Upper lobe of left lung (tissue), 6 donors: ENCODE results near the gene LIPT1. TPM values are rescaled to one million over a fixed set of nuclear protein-coding genes. Genes with fewer than 3 reads are reported as not detected.

ENCODE experiments used
- ATAC-seq, 2 donors: fragments of 200-7000 bp; cut with Tn5 transposase; one replicate each; pipeline ENCODE4 v1.9.1; 2022; ENCODE audit warnings: mild to moderate bottlenecking in 2 of 2, moderate library complexity in 2 of 2; ENCODE audit not compliant: low FRiP score in 2 of 2
- DNase-seq, 2 donors: peaks; one replicate each; pipeline ENCODE4 v3.0.0-alpha.2; 2019 to 2020
- H3K27ac ChIP-seq, 4 donors: fragments of 200-600 bp; sonication (generic); one replicate each; pipeline ENCODE4 v1.5.1; 2016 to 2019
- H3K27me3 ChIP-seq, 4 donors: fragments of 200-600 bp; sonication (generic); one replicate each; pipeline ENCODE4 v1.5.1; 2017 to 2019
- H3K36me3 ChIP-seq, 4 donors: fragments of 200-600 bp; sonication (generic); one replicate each; pipeline ENCODE4 v1.5.1; 2016 to 2019
- H3K4me1 ChIP-seq, 4 donors: fragments of 200-600 bp; sonication (generic); one replicate each; pipeline ENCODE4 v1.5.1; 2018 to 2019
- H3K4me3 ChIP-seq, 4 donors: fragments of 200-600 bp; sonication (generic); one replicate each; pipeline ENCODE4 v1.5.1; 2017 to 2019; ENCODE audit warnings: mild to moderate bottlenecking in 2 of 4, moderate library complexity in 1 of 4
- H3K9me3 ChIP-seq, 4 donors: fragments of 200-600 bp; sonication (generic); one replicate each; pipeline ENCODE4 v1.5.1; 2018 to 2019
- CTCF ChIP-seq, 6 experiments: fragments of 450-650 bp in 4 of 6; fragments of 200-600 bp in 2 of 6; sonication (generic) in 2 of 6; IDR thresholded peaks; one replicate each; pipeline ENCODE4 v1.5.1; 2016 to 2019; ENCODE audit warnings: antibody characterized with exemption in 6 of 6
- EP300 ChIP-seq, 4 donors: sonication (generic); formaldehyde crosslinking; IDR thresholded peaks; one replicate each; pipeline ENCODE4 v1.5.1; 2017; ENCODE audit warnings: antibody characterized with exemption in 4 of 4, control low read depth in 2 of 4
- POLR2A ChIP-seq, 4 donors: fragments of 450-650 bp; IDR thresholded peaks; one replicate each; pipeline ENCODE4 v1.5.1; 2016 to 2017; ENCODE audit warnings: antibody characterized with exemption in 4 of 4, mild to moderate bottlenecking in 2 of 4
- POLR2AphosphoS5 ChIP-seq, 2 donors: sonication (generic); formaldehyde crosslinking; IDR thresholded peaks; one replicate each; pipeline ENCODE4 v1.5.1; 2017; ENCODE audit warnings: antibody characterized with exemption in 2 of 2
- WGBS, 2 donors: methylation state at CpG; one replicate each; pipeline ENCODE4 v1.1.5; 2017 to 2018; 5-methylcytosine and 5-hydroxymethylcytosine counted together
- total RNA-seq, 6 donors: library from RNA; depleted of rRNA in 4 of 6; stranded (reverse); fragments of >200 nt in 4 of 6; gene quantifications; one replicate each; pipeline versions ENCODE4 v1.1.0 to v1.2.1, GENCODE V29; 2016 to 2021
- donor health status: DM: no; HTN: no; CAD: no; lungs with moderate emphysema.
- donor health status: DM: no; HTN: yes; CAD: no; lungs with severe emphysema.

LIPT1 gene
- total RNA-seq: 1 to 10 TPM; 3.6 to 8.4 (median 6.1) TPM

- DNase-seq: peak; percentile 94 to 98
- WGBS, 2 donors: 0 to 1% methylated on average over 19 to 55 of the region's 70 CpGs
- Histone ChIP-seq H3K4me3 (peak within 1 kb of the TSS; percentile 65 to 82 (median 72)), H3K9me3 (no peaks in the 10 kb centered on the region), H3K36me3 (peaks cover 0 to 24% (median 0%) of the 10 kb centered on the region in 4 donors), H3K4me1 (peaks cover 12 to 23% (median 16%) of the 10 kb centered on the region in 4 donors), H3K27ac (peak within 1 kb of the TSS; percentile 87 to 92 (median 90)), H3K27me3 (no peaks in the 10 kb centered on the region)
- TF ChIP-seq EP300 (IDR thresholded peaks at IDR 0.05): peak in 1 of 4 donors; percentile 86
- peak; percentile 89 to 97 for TF ChIP-seq POLR2AphosphoS5 (IDR thresholded peaks at IDR 0.05)
- peak in 3 of 4 donors; percentile 74 to 90 (median 80) for TF ChIP-seq POLR2A (IDR thresholded peaks at IDR 0.05)
- peak in 3 of 6 experiments; percentile 10 to 35 (median 28) for TF ChIP-seq CTCF (IDR thresholded peaks at IDR 0.05)
- ATAC-seq: peak; percentile 98 to 100
These were observed at the start of gene LIPT1, which contains the start of gene TSGA10 for GRCh38 chr2:99154643-99155536. Gene LIPT1 (plus strand): TSS chr2:99154967. CDS start chr2:99161958, 6,991 bp downstream. Gene TSGA10 (minus strand): TSS chr2:99154942. CDS start chr2:99109439, 45,503 bp downstream.

- no peak for DNase-seq
- no peak for ATAC-seq
- TF ChIP-seq POLR2AphosphoS5 (IDR thresholded peaks at IDR 0.05) (no peak), EP300 (IDR thresholded peaks at IDR 0.05) (no peak)
- H3K36me3 ChIP-seq: no peaks in the 10 kb centered on the region
- no peak overlapping the region for H3K27ac ChIP-seq
- H3K27me3 ChIP-seq: no peaks in the 10 kb centered on the region
- no peak overlapping the region for H3K4me3 ChIP-seq
- no peaks in the 10 kb centered on the region for H3K9me3 ChIP-seq
- peaks cover 0 to under 1% (median 0%) of the 10 kb centered on the region in 4 donors for H3K4me1 ChIP-seq
- WGBS, 2 donors: 50 to 55% methylated on average over 2 of the region's 2 CpGs
These were observed 47.9 kb upstream of the LIPT1 start for GRCh38 chr2:99106913-99107312.

- WGBS, 2 donors: 84 to 87% methylated on average over 2 of the region's 2 CpGs
- Histone ChIP-seq H3K9me3 (no peaks in the 10 kb centered on the region), H3K4me1 (no peaks in the 10 kb centered on the region), H3K4me3 (no peak overlapping the region), H3K27me3 (no peaks in the 10 kb centered on the region), H3K36me3 (no peaks in the 10 kb centered on the region), H3K27ac (no peak overlapping the region)
- DNase-seq (no peak), ATAC-seq (no peak)
- TF ChIP-seq POLR2A (IDR thresholded peaks at IDR 0.05) (no peak), EP300 (IDR thresholded peaks at IDR 0.05) (no peak), POLR2AphosphoS5 (IDR thresholded peaks at IDR 0.05) (no peak), CTCF (IDR thresholded peaks at IDR 0.05) (no peak)
These were observed 43.5 kb upstream of the LIPT1 start for GRCh38 chr2:99111236-99111635.

GRCh38 chr2:99111945-99112344 is 42.8 kb upstream of the LIPT1 start:
- ATAC-seq: no peak
- no peaks in the 10 kb centered on the region for H3K9me3 ChIP-seq
- TF ChIP-seq POLR2A (IDR thresholded peaks at IDR 0.05) (no peak), POLR2AphosphoS5 (IDR thresholded peaks at IDR 0.05) (no peak), CTCF (IDR thresholded peaks at IDR 0.05) (no peak), EP300 (IDR thresholded peaks at IDR 0.05) (no peak)
- WGBS, 2 donors: 81 to 96% methylated on average over 1 of the region's 1 CpG
- DNase-seq: no peak
- no peaks in the 10 kb centered on the region for H3K4me1 ChIP-seq
- no peak overlapping the region for H3K27ac ChIP-seq
- no peaks in the 10 kb centered on the region for H3K27me3 ChIP-seq
- no peaks in the 10 kb centered on the region for H3K36me3 ChIP-seq
- no peak overlapping the region for H3K4me3 ChIP-seq

GRCh38 chr2:99112617-99113016 is 42.1 kb upstream of the LIPT1 start:
- Histone ChIP-seq H3K9me3 (no peaks in the 10 kb centered on the region), H3K4me3 (no peak overlapping the region), H3K27ac (no peak overlapping the region), H3K36me3 (no peaks in the 10 kb centered on the region), H3K27me3 (no peaks in the 10 kb centered on the region), H3K4me1 (no peaks in the 10 kb centered on the region)
- DNase-seq (no peak), ATAC-seq (no peak)
- WGBS, 2 donors: 79 to 85% methylated on average over 4 of the region's 4 CpGs
- TF ChIP-seq POLR2AphosphoS5 (IDR thresholded peaks at IDR 0.05) (no peak), POLR2A (IDR thresholded peaks at IDR 0.05) (no peak), EP300 (IDR thresholded peaks at IDR 0.05) (no peak), CTCF (IDR thresholded peaks at IDR 0.05) (no peak)
